Fibroblast of lung (primary cell): Measurements from ENCODE around the gene SNX30. TPM values are rescaled to one million over a fixed set of nuclear protein-coding genes. Genes with fewer than 3 reads are reported as not detected.

Experiments used
- DNase-seq, 2 donors: peaks; one replicate each; pipeline versions ENCODE4 v3.0.0 to v3.0.0-alpha.2; 2010; ENCODE audit warnings: low read depth in 2 of 2
- H2AFZ ChIP-seq: 2 replicates; pipeline ENCODE4 v1.5.1; 2012; ENCODE audit warnings: low read length, control low read depth, inconsistent platforms
- H3K27ac ChIP-seq: 2 replicates; pipeline ENCODE4 v1.5.1; 2011; ENCODE audit warnings: low read length, control low read depth; ENCODE audit not compliant: insufficient read depth
- H3K27me3 ChIP-seq: 2 replicates; pipeline ENCODE4 v1.5.1; 2011; ENCODE audit warnings: mild to moderate bottlenecking, low read length; ENCODE audit not compliant: control insufficient read depth, insufficient read depth
- H3K36me3 ChIP-seq: 2 replicates; pipeline ENCODE4 v1.5.1; 2011; ENCODE audit warnings: low read length; ENCODE audit not compliant: control insufficient read depth, insufficient read depth
- H3K4me1 ChIP-seq: 2 replicates; pipeline ENCODE4 v1.5.1; 2011; ENCODE audit warnings: low read length; ENCODE audit not compliant: control insufficient read depth, insufficient read depth; ENCODE audit errors: extremely low read depth
- H3K4me2 ChIP-seq: 2 replicates; pipeline ENCODE4 v1.5.1; 2011; ENCODE audit warnings: low read length, control low read depth; ENCODE audit not compliant: insufficient read depth; ENCODE audit errors: extremely low read depth
- H3K4me3 ChIP-seq, 4 experiments: fragments of 200-600 bp in 1 of 4; sonication (generic) in 1 of 4; replicated peaks in 1 of 4; 2 replicates each; pipeline ENCODE4 v1.5.1; 2011 to 2016; ENCODE audit warnings: low read length in 4 of 4, low read depth in 3 of 4, mild to moderate bottlenecking in 3 of 4, control low read depth in 2 of 4, inconsistent platforms in 1 of 4, mixed read lengths in 1 of 4; ENCODE audit not compliant: insufficient read depth in 1 of 4; ENCODE audit errors: control extremely low read depth in 1 of 4
- H3K79me2 ChIP-seq: 2 replicates; pipeline ENCODE4 v1.5.1; 2012; ENCODE audit warnings: mild to moderate bottlenecking, low read length, inconsistent platforms; ENCODE audit not compliant: control insufficient read depth, insufficient read depth
- H3K9ac ChIP-seq: 2 replicates; pipeline ENCODE4 v1.5.1; 2011; ENCODE audit warnings: mild to moderate bottlenecking, low read length, control low read depth; ENCODE audit not compliant: insufficient read depth
- H3K9me3 ChIP-seq: 2 replicates; pipeline ENCODE4 v1.5.1; 2012; ENCODE audit warnings: low read depth, low read length; ENCODE audit not compliant: control insufficient read depth, insufficient read depth
- H4K20me1 ChIP-seq: 2 replicates; pipeline ENCODE4 v1.5.1; 2011; ENCODE audit warnings: low read length; ENCODE audit not compliant: control insufficient read depth, insufficient read depth; ENCODE audit errors: extremely low read depth
- EZH2 ChIP-seq: IDR thresholded peaks from 2 replicates; pipeline ENCODE4 v1.5.1; 2012; ENCODE audit warnings: low read length, control low read depth, mild to moderate bottlenecking; ENCODE audit errors: missing control alignments
- polyA plus RNA-seq, 2 donors: library from polyadenylated mRNA; depleted of rRNA in 1 of 2; stranded (reverse) in 1 of 2; unstranded in 1 of 2; fragments of >200 nt; gene quantifications; 2 replicates each; pipeline ENCODE4 v1.2.1, GENCODE V29; 2011 to 2012; ENCODE audit warnings: missing spikeins in 1 of 2
- total RNA-seq: library from RNA; depleted of rRNA; stranded (reverse); fragments of >200 nt; gene quantifications from 2 replicates; pipeline ENCODE4 v1.2.1, GENCODE V29; 2014
- TF ChIP-seq, protein P1 (sequence below), 2 donors: IDR thresholded peaks in 1 of 2; conservative IDR thresholded peaks in 1 of 2; 1 replicate in 1 of 2; 2 replicates in 1 of 2; pipeline ENCODE4 v1.5.1; 2011 to 2012; ENCODE audit warnings: low read length in 2 of 2, control low read depth in 1 of 2, inconsistent platforms in 1 of 2, low read depth in 1 of 2, mild to moderate bottlenecking in 1 of 2

The SNX30 gene
- total and polyA plus RNA-seq, 2 donors (not counting 1 experiment from before 2014, with no cell fraction given) = 7.9 to 20.6 TPM

DNA sequence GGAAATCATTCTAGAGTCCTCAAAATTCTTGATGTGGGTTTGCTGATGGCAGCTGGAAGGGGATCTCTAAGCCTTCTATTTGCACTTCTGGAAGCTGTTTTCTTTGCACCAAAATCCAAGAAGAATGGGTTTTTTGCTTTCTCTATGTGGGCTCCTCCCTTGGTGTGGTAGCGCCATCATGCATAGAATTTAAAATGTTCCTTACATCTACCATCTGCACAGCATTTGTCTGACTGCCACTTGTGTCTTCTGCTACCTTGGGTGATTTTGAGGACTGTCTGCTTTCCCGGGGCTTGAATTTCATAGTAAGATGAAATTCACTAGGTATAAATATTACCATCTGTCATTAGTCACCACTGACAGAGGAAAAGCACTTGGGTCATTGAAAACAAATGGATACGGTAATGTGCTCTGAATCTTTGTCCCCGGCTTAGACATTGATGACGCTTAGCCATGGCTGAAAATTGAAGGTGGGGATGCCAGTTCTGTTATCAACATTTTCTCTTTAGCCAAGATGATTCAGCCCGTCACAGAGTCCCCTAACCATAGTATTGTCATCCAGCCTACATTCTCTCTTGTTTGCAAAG is 30.0 kb downstream of the SNX30 start:
- Histone ChIP-seq H3K27ac (no peak overlapping the region), H3K27me3 (no peaks in the 10 kb centered on the region), H3K4me3 (no peak overlapping the region), H3K4me1 (no peaks in the 10 kb centered on the region), H3K4me2 (no peak overlapping the region), H3K79me2 (no peaks in the 10 kb centered on the region), H2AFZ (no peak overlapping the region), H3K9ac (no peak overlapping the region), H4K20me1 (no peaks in the 10 kb centered on the region), H3K36me3 (no peaks in the 10 kb centered on the region), H3K9me3 (no peaks in the 10 kb centered on the region)
- no peak for DNase-seq
- TF ChIP-seq EZH2 = no peak
- TF ChIP-seq, protein P1, sequence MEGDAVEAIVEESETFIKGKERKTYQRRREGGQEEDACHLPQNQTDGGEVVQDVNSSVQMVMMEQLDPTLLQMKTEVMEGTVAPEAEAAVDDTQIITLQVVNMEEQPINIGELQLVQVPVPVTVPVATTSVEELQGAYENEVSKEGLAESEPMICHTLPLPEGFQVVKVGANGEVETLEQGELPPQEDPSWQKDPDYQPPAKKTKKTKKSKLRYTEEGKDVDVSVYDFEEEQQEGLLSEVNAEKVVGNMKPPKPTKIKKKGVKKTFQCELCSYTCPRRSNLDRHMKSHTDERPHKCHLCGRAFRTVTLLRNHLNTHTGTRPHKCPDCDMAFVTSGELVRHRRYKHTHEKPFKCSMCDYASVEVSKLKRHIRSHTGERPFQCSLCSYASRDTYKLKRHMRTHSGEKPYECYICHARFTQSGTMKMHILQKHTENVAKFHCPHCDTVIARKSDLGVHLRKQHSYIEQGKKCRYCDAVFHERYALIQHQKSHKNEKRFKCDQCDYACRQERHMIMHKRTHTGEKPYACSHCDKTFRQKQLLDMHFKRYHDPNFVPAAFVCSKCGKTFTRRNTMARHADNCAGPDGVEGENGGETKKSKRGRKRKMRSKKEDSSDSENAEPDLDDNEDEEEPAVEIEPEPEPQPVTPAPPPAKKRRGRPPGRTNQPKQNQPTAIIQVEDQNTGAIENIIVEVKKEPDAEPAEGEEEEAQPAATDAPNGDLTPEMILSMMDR (conservative IDR thresholded peaks at IDR 0.05 in 1 of 2, IDR thresholded peaks at IDR 0.05 in 1 of 2; ENCODE audit: low read depth in 1 of 2, low read length in 2 of 2) = no peak

DNA sequence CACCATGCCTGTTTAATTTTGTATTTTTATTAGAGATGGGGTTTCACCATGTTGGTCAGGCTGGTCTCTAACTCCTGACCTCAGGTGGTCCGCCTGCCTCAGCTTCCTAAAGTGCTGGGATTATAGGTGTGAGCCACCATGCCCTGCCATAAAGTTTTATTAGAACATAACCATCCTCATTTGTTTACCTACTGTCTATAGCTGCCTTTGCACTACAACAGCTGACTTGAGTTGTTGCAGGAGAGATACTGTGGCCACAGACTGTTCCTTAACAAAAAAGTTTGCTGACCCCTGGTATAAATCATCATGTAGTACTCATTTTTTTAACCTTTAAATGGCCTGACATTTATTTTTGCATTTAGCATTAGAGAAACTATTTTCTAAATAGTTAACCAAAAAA is 31.7 kb downstream of the SNX30 start:
- Histone ChIP-seq H3K9me3 (no peaks in the 10 kb centered on the region), H3K4me1 (no peaks in the 10 kb centered on the region), H3K79me2 (no peaks in the 10 kb centered on the region), H4K20me1 (no peaks in the 10 kb centered on the region), H3K27ac (no peak overlapping the region), H3K4me3 (no peak overlapping the region), H3K9ac (no peak overlapping the region), H3K27me3 (no peaks in the 10 kb centered on the region), H3K36me3 (no peaks in the 10 kb centered on the region), H2AFZ (no peak overlapping the region), H3K4me2 (no peak overlapping the region)
- TF ChIP-seq, protein P1 (conservative IDR thresholded peaks at IDR 0.05 in 1 of 2, IDR thresholded peaks at IDR 0.05 in 1 of 2; ENCODE audit: low read depth in 1 of 2, low read length in 2 of 2) = no peak
- TF ChIP-seq EZH2 = no peak
- no peak for DNase-seq

DNA sequence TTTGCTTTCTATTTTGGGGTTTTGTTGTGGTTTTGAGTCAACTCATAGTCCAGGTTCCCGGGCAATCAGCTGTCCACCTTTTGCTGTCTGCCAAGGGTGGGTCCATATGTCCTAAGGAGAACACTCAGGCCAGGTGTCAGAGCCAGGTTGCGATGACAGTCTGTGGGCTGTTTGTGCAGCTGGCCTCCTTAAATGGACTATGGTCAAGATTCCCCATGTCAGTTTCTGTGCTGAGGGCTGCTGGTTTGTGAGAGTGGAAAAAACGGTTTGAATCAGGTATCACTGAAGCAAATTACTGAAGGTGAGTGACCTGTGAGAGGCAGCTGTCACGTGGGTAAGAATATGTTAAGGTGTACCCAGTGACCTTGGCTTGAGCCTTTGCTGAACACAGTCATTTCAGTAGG is 33.0 kb downstream of the SNX30 start:
- H3K4me1 ChIP-seq = no peaks in the 10 kb centered on the region
- no peaks in the 10 kb centered on the region for H4K20me1 ChIP-seq
- no peak for DNase-seq
- no peak overlapping the region for H3K27ac ChIP-seq
- H3K9ac ChIP-seq = no peak overlapping the region
- H2AFZ ChIP-seq = no peak overlapping the region
- H3K9me3 ChIP-seq = no peaks in the 10 kb centered on the region
- TF ChIP-seq, protein P1 (conservative IDR thresholded peaks at IDR 0.05 in 1 of 2, IDR thresholded peaks at IDR 0.05 in 1 of 2; ENCODE audit: low read depth in 1 of 2, low read length in 2 of 2) = no peak
- TF ChIP-seq EZH2 = no peak
- no peaks in the 10 kb centered on the region for H3K79me2 ChIP-seq
- H3K27me3 ChIP-seq = no peaks in the 10 kb centered on the region
- no peak overlapping the region for H3K4me2 ChIP-seq
- H3K36me3 ChIP-seq = no peaks in the 10 kb centered on the region
- no peak overlapping the region for H3K4me3 ChIP-seq
